Measurements from ENCODE around the gene TK1.

DNA sequence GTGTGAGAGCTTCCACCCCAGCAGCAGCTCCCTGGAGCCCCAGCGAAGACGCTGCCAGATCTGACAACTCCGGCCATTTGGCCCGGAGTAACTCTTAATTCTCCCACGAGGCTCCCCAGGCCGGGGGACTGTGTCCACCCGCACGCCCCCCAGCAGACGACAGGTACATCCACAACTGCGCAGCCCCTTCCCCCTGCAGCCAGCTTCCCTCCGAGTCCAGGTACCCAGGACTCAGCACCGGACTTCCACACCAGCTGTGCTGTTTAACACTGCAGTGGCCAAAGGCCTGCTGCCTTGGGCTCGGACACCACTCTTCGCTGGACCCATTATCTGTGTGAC is 11.2 kb downstream of the TK1 start:
- TF ChIP-seq, protein P1, sequence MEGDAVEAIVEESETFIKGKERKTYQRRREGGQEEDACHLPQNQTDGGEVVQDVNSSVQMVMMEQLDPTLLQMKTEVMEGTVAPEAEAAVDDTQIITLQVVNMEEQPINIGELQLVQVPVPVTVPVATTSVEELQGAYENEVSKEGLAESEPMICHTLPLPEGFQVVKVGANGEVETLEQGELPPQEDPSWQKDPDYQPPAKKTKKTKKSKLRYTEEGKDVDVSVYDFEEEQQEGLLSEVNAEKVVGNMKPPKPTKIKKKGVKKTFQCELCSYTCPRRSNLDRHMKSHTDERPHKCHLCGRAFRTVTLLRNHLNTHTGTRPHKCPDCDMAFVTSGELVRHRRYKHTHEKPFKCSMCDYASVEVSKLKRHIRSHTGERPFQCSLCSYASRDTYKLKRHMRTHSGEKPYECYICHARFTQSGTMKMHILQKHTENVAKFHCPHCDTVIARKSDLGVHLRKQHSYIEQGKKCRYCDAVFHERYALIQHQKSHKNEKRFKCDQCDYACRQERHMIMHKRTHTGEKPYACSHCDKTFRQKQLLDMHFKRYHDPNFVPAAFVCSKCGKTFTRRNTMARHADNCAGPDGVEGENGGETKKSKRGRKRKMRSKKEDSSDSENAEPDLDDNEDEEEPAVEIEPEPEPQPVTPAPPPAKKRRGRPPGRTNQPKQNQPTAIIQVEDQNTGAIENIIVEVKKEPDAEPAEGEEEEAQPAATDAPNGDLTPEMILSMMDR (IDR thresholded peaks at IDR 0.05), result no peak
- no peak for TF ChIP-seq POLR2AphosphoS5 (IDR thresholded peaks at IDR 0.05; ENCODE audit: low read depth, low read length)
